ENCODE results near the gene UMPS.
A peak's percentile ranks its signal among the peaks of the same experiment; 100 is the strongest.
"Not testable (repeated sequence)": the region's sequence is repeated elsewhere in the genome, so short reads cannot be mapped to it uniquely, and the experiment has no call there.

UMPS gene

GRCh38 chr3:124788254-124788745 lies 58.0 kb downstream of the UMPS start:
- Histone ChIP-seq H3K36me3 (ENCODE audit: control insufficient read depth in 2 of 2, insufficient read depth in 2 of 2, low read length in 2 of 2) (peaks cover 0 to 4% of the 10 kb centered on the region in 2 donors), H3K9ac (ENCODE audit: low read length in 2 of 2) (no peak overlapping the region), H3K9me3 (ENCODE audit: control insufficient read depth in 2 of 2, low read length in 2 of 2) (no peaks in the 10 kb centered on the region), H3K27me3 (ENCODE audit: control insufficient read depth in 1 of 2, insufficient read depth in 2 of 2, low read length in 2 of 2) (no peaks in the 10 kb centered on the region), H3K4me3 (ENCODE audit: low read length in 2 of 2) (no peak overlapping the region), H3K27ac (ENCODE audit: low read length) (no peak overlapping the region), H3K4me1 (ENCODE audit: control insufficient read depth, insufficient read depth, low read length) (peaks cover 33% of the 10 kb centered on the region)

GRCh38 chr3:124789103-124789502 lies 58.9 kb downstream of the UMPS start:
- not testable (repeated sequence) for H3K9me3 ChIP-seq (ENCODE audit: control insufficient read depth in 2 of 2, low read length in 2 of 2); H3K27ac ChIP-seq (ENCODE audit: low read length); H3K4me3 ChIP-seq (ENCODE audit: low read length in 2 of 2); H3K9ac ChIP-seq (ENCODE audit: low read length in 2 of 2); H3K27me3 ChIP-seq (ENCODE audit: control insufficient read depth in 1 of 2, insufficient read depth in 2 of 2, low read length in 2 of 2)
- peaks cover 33% of the 10 kb centered on the region for H3K4me1 ChIP-seq (ENCODE audit: control insufficient read depth, insufficient read depth, low read length)
- peaks cover 5 to 10% of the 10 kb centered on the region in 2 donors for H3K36me3 ChIP-seq (ENCODE audit: control insufficient read depth in 2 of 2, insufficient read depth in 2 of 2, low read length in 2 of 2)

- Histone ChIP-seq H3K4me1 (ENCODE audit: control insufficient read depth, insufficient read depth, low read length) (peaks cover 29% of the 10 kb centered on the region), H3K27ac (ENCODE audit: low read length) (peak overlapping the region; percentile 62), H3K27me3 (ENCODE audit: control insufficient read depth in 1 of 2, insufficient read depth in 2 of 2, low read length in 2 of 2) (no peaks in the 10 kb centered on the region), H3K36me3 (ENCODE audit: control insufficient read depth in 2 of 2, insufficient read depth in 2 of 2, low read length in 2 of 2) (peaks cover 10 to 15% of the 10 kb centered on the region in 2 donors), H3K9me3 (ENCODE audit: control insufficient read depth in 2 of 2, low read length in 2 of 2) (no peaks in the 10 kb centered on the region), H3K9ac (ENCODE audit: low read length in 2 of 2) (no peak overlapping the region), H3K4me3 (ENCODE audit: low read length in 2 of 2) (no peak overlapping the region)
Measured at GRCh38 chr3:124791142-124791541, 60.9 kb downstream of the UMPS start.

GRCh38 chr3:124791639-124792151 lies 61.4 kb downstream of the UMPS start:
- no peaks in the 10 kb centered on the region for H3K27me3 ChIP-seq (ENCODE audit: control insufficient read depth in 1 of 2, insufficient read depth in 2 of 2, low read length in 2 of 2)
- H3K27ac ChIP-seq (ENCODE audit: low read length) = peak overlapping the region; percentile 62
- peaks cover 10 to 20% of the 10 kb centered on the region in 2 donors for H3K36me3 ChIP-seq (ENCODE audit: control insufficient read depth in 2 of 2, insufficient read depth in 2 of 2, low read length in 2 of 2)
- H3K4me1 ChIP-seq (ENCODE audit: control insufficient read depth, insufficient read depth, low read length) = peaks cover 24% of the 10 kb centered on the region
- no peak overlapping the region for H3K9ac ChIP-seq (ENCODE audit: low read length in 2 of 2)
- H3K9me3 ChIP-seq (ENCODE audit: control insufficient read depth in 2 of 2, low read length in 2 of 2) = no peaks in the 10 kb centered on the region
- peak overlapping the region in 1 of 2 donors; percentile 15 for H3K4me3 ChIP-seq (ENCODE audit: low read length in 2 of 2)

GRCh38 chr3:124792341-124793040 lies 62.2 kb downstream of the UMPS start:
- Histone ChIP-seq H3K27ac (ENCODE audit: low read length) (peak overlapping the region; percentile 62), H3K9ac (ENCODE audit: low read length in 2 of 2) (no peak overlapping the region), H3K27me3 (ENCODE audit: control insufficient read depth in 1 of 2, insufficient read depth in 2 of 2, low read length in 2 of 2) (no peaks in the 10 kb centered on the region), H3K36me3 (ENCODE audit: control insufficient read depth in 2 of 2, insufficient read depth in 2 of 2, low read length in 2 of 2) (peaks cover 10 to 20% of the 10 kb centered on the region in 2 donors), H3K9me3 (ENCODE audit: control insufficient read depth in 2 of 2, low read length in 2 of 2) (no peaks in the 10 kb centered on the region), H3K4me3 (ENCODE audit: low read length in 2 of 2) (no peak overlapping the region), H3K4me1 (ENCODE audit: control insufficient read depth, insufficient read depth, low read length) (peaks cover 18% of the 10 kb centered on the region)

- H3K27ac ChIP-seq (ENCODE audit: low read length) = peak overlapping the region; percentile 11
- no peak overlapping the region for H3K9ac ChIP-seq (ENCODE audit: low read length in 2 of 2)
- peaks cover 10 to 20% of the 10 kb centered on the region in 2 donors for H3K36me3 ChIP-seq (ENCODE audit: control insufficient read depth in 2 of 2, insufficient read depth in 2 of 2, low read length in 2 of 2)
- H3K27me3 ChIP-seq (ENCODE audit: control insufficient read depth in 1 of 2, insufficient read depth in 2 of 2, low read length in 2 of 2) = no peaks in the 10 kb centered on the region
- H3K4me1 ChIP-seq (ENCODE audit: control insufficient read depth, insufficient read depth, low read length) = peaks cover 17% of the 10 kb centered on the region
- H3K4me3 ChIP-seq (ENCODE audit: low read length in 2 of 2) = no peak overlapping the region
- no peaks in the 10 kb centered on the region for H3K9me3 ChIP-seq (ENCODE audit: control insufficient read depth in 2 of 2, low read length in 2 of 2)
Measured at GRCh38 chr3:124793054-124793739, 62.9 kb downstream of the UMPS start.

GRCh38 chr3:124796477-124796876 lies 66.2 kb downstream of the UMPS start:
- Histone ChIP-seq H3K27me3 (ENCODE audit: control insufficient read depth in 1 of 2, insufficient read depth in 2 of 2, low read length in 2 of 2) (no peaks in the 10 kb centered on the region), H3K36me3 (ENCODE audit: control insufficient read depth in 2 of 2, insufficient read depth in 2 of 2, low read length in 2 of 2) (peaks cover 10 to 20% of the 10 kb centered on the region in 2 donors), H3K27ac (ENCODE audit: low read length) (no peak overlapping the region), H3K9ac (ENCODE audit: low read length in 2 of 2) (no peak overlapping the region), H3K9me3 (ENCODE audit: control insufficient read depth in 2 of 2, low read length in 2 of 2) (no peaks in the 10 kb centered on the region), H3K4me1 (ENCODE audit: control insufficient read depth, insufficient read depth, low read length) (peaks cover 30% of the 10 kb centered on the region), H3K4me3 (ENCODE audit: low read length in 2 of 2) (no peak overlapping the region)

- H3K9me3 ChIP-seq (ENCODE audit: control insufficient read depth in 2 of 2, low read length in 2 of 2) = no peaks in the 10 kb centered on the region
- H3K27ac ChIP-seq (ENCODE audit: low read length) = no peak overlapping the region
- peaks cover 23% of the 10 kb centered on the region for H3K4me1 ChIP-seq (ENCODE audit: control insufficient read depth, insufficient read depth, low read length)
- no peak overlapping the region for H3K9ac ChIP-seq (ENCODE audit: low read length in 2 of 2)
- no peak overlapping the region for H3K4me3 ChIP-seq (ENCODE audit: low read length in 2 of 2)
- peaks cover 10 to 20% of the 10 kb centered on the region in 2 donors for H3K36me3 ChIP-seq (ENCODE audit: control insufficient read depth in 2 of 2, insufficient read depth in 2 of 2, low read length in 2 of 2)
- H3K27me3 ChIP-seq (ENCODE audit: control insufficient read depth in 1 of 2, insufficient read depth in 2 of 2, low read length in 2 of 2) = no peaks in the 10 kb centered on the region
Measured at GRCh38 chr3:124797426-124797945, 67.2 kb downstream of the UMPS start.

Data from stomach smooth muscle (tissue), 2 donors.